ENCODE data around the gene PEX6.
"Not testable (repeated sequence)": the region's sequence is repeated elsewhere in the genome, so short reads cannot be mapped to it uniquely, and the experiment has no call there.

PEX6 gene

GRCh38 chr6:42963179-42963854 is 15.7 kb downstream of the PEX6 start:
- no peak for DNase-seq

- no peak for DNase-seq
These were observed 16.3 kb downstream of the PEX6 start for GRCh38 chr6:42962502-42963178.

GRCh38 chr6:42962096-42962495 is 16.9 kb downstream of the PEX6 start:
- no peak for DNase-seq

- DNase-seq, result no peak
These were observed 17.9 kb downstream of the PEX6 start for GRCh38 chr6:42961020-42961470.

- peak; percentile 91 for DNase-seq
These were observed 18.6 kb downstream of the PEX6 start, which contains the start of gene GNMT for GRCh38 chr6:42960243-42961019. Gene GNMT (plus strand): TSS chr6:42960754. CDS start chr6:42960768, 14 bp downstream.

- no peak for DNase-seq
These were observed 19.1 kb downstream of the PEX6 start for GRCh38 chr6:42959917-42960242.

GRCh38 chr6:42958125-42958524 is 20.9 kb downstream of the PEX6 start:
- DNase-seq, result no peak

GRCh38 chr6:42954405-42954804 is 24.6 kb downstream of the PEX6 start:
- not testable (repeated sequence) for DNase-seq

- DNase-seq, result no peak
These were observed 26.6 kb downstream of the PEX6 start for GRCh38 chr6:42952389-42952788.

- no peak for DNase-seq
These were observed 31.0 kb downstream of the PEX6 start for GRCh38 chr6:42947950-42948349.

- no peak for DNase-seq
These were observed 36.5 kb downstream of the PEX6 start for GRCh38 chr6:42942444-42942843.

GRCh38 chr6:42941356-42941755 is 37.6 kb downstream of the PEX6 start:
- not testable (repeated sequence) for DNase-seq

- no peak for DNase-seq
These were observed 38.4 kb downstream of the PEX6 start for GRCh38 chr6:42940493-42941045.

GRCh38 chr6:42939810-42940167 is 39.2 kb downstream of the PEX6 start:
- DNase-seq, result no peak

- DNase-seq, result no peak
These were observed 39.8 kb downstream of the PEX6 start for GRCh38 chr6:42938987-42939809.

GRCh38 chr6:42938428-42938796 is 40.6 kb downstream of the PEX6 start:
- no peak for DNase-seq

GRCh38 chr6:42937548-42938427 is 41.2 kb downstream of the PEX6 start:
- no peak for DNase-seq

GRCh38 chr6:42936398-42936797 is 42.6 kb downstream of the PEX6 start:
- DNase-seq, result no peak

GRCh38 chr6:42935322-42935721 is 43.7 kb downstream of the PEX6 start:
- no peak for DNase-seq

GRCh38 chr6:42933205-42933604 is 45.8 kb downstream of the PEX6 start:
- DNase-seq, result no peak

GRCh38 chr6:42932412-42932811 is 46.6 kb downstream of the PEX6 start:
- DNase-seq, result no peak
